GM18526 (cell line): ENCODE data around the gene TUBB3.

Experiments
- POLR2A ChIP-seq: IDR thresholded peaks from 3 replicates; pipeline ENCODE4 v1.6.1; 2011; ENCODE audit not compliant: insufficient read length; ENCODE audit errors: extremely low read depth

Gene TUBB3

GRCh38 chr16:89944773-89945172 lies 21.6 kb downstream of the TUBB3 start:
- TF ChIP-seq POLR2A = no peak

- no peak for TF ChIP-seq POLR2A
These were observed 22.5 kb downstream of the TUBB3 start for GRCh38 chr16:89945654-89946053.

GRCh38 chr16:89946515-89946914 lies 23.4 kb downstream of the TUBB3 start:
- TF ChIP-seq POLR2A = no peak

GRCh38 chr16:89949121-89949742 lies 26.1 kb downstream of the TUBB3 start:
- TF ChIP-seq POLR2A = no peak

- no peak for TF ChIP-seq POLR2A
These were observed 26.6 kb downstream of the TUBB3 start for GRCh38 chr16:89949756-89950155.

GRCh38 chr16:89951509-89951908 lies 28.4 kb downstream of the TUBB3 start:
- TF ChIP-seq POLR2A = no peak

- TF ChIP-seq POLR2A = no peak
These were observed 28.9 kb downstream of the TUBB3 start for GRCh38 chr16:89952049-89952448.

GRCh38 chr16:89952551-89952950 lies 29.4 kb downstream of the TUBB3 start:
- TF ChIP-seq POLR2A = no peak

GRCh38 chr16:89953671-89954406 lies 30.7 kb downstream of the TUBB3 start:
- TF ChIP-seq POLR2A = no peak

- TF ChIP-seq POLR2A = no peak
These were observed 31.3 kb downstream of the TUBB3 start for GRCh38 chr16:89954462-89954861.

GRCh38 chr16:89955001-89955685 lies 32.0 kb downstream of the TUBB3 start:
- TF ChIP-seq POLR2A = no peak

GRCh38 chr16:89956505-89957215 lies 33.5 kb downstream of the TUBB3 start:
- TF ChIP-seq POLR2A = no peak

- no peak for TF ChIP-seq POLR2A
These were observed 34.2 kb downstream of the TUBB3 start for GRCh38 chr16:89957216-89957785.

- no peak for TF ChIP-seq POLR2A
These were observed 34.9 kb downstream of the TUBB3 start for GRCh38 chr16:89958068-89958467.

GRCh38 chr16:89958596-89958995 lies 35.5 kb downstream of the TUBB3 start:
- TF ChIP-seq POLR2A = no peak

- TF ChIP-seq POLR2A = no peak
These were observed 37.8 kb downstream of the TUBB3 start for GRCh38 chr16:89960966-89961365.

GRCh38 chr16:89961920-89962319 lies 38.8 kb downstream of the TUBB3 start:
- TF ChIP-seq POLR2A = no peak
